Gastroesophageal sphincter (tissue), 3 donors: ENCODE results near the gene EXOC4.

Source experiments
- EP300 ChIP-seq: sonication (generic); formaldehyde crosslinking; IDR thresholded peaks from one replicate; pipeline ENCODE4 v1.6.1; 2017; ENCODE audit warnings: antibody characterized with exemption, mild to moderate bottlenecking
- POLR2A ChIP-seq, 2 donors: fragments of 450-650 bp; IDR thresholded peaks; one replicate each; pipeline ENCODE4 v1.6.1; 2017; ENCODE audit warnings: antibody characterized with exemption in 2 of 2, mild to moderate bottlenecking in 2 of 2, moderate library complexity in 1 of 2
- TF ChIP-seq, protein P1 (sequence below), 4 experiments: fragments of 200-600 bp in 2 of 4; fragments of 450-650 bp in 2 of 4; sonication (generic) in 1 of 4; IDR thresholded peaks; one replicate each; pipeline ENCODE4 v1.5.1; 2017 to 2019; ENCODE audit warnings: antibody characterized with exemption in 4 of 4, mild to moderate bottlenecking in 2 of 4, moderate library complexity in 2 of 4

- TF ChIP-seq, protein P1, sequence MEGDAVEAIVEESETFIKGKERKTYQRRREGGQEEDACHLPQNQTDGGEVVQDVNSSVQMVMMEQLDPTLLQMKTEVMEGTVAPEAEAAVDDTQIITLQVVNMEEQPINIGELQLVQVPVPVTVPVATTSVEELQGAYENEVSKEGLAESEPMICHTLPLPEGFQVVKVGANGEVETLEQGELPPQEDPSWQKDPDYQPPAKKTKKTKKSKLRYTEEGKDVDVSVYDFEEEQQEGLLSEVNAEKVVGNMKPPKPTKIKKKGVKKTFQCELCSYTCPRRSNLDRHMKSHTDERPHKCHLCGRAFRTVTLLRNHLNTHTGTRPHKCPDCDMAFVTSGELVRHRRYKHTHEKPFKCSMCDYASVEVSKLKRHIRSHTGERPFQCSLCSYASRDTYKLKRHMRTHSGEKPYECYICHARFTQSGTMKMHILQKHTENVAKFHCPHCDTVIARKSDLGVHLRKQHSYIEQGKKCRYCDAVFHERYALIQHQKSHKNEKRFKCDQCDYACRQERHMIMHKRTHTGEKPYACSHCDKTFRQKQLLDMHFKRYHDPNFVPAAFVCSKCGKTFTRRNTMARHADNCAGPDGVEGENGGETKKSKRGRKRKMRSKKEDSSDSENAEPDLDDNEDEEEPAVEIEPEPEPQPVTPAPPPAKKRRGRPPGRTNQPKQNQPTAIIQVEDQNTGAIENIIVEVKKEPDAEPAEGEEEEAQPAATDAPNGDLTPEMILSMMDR (IDR thresholded peaks at IDR 0.05): peak in 2 of 4 experiments; percentile 39 to 63
- TF ChIP-seq EP300 (no peak), POLR2A (IDR thresholded peaks at IDR 0.05) (no peak)
These were observed 763.5 kb downstream of the EXOC4 start for GRCh38 chr7:134016223-134016941.
